ENCODE data around the gene SNED1. TPM values are rescaled to one million over a fixed set of nuclear protein-coding genes. Genes with fewer than 3 reads are reported as not detected.

The SNED1 gene
- total RNA-seq, 1 donor from 2014 or later, result 0.11 TPM

DNA sequence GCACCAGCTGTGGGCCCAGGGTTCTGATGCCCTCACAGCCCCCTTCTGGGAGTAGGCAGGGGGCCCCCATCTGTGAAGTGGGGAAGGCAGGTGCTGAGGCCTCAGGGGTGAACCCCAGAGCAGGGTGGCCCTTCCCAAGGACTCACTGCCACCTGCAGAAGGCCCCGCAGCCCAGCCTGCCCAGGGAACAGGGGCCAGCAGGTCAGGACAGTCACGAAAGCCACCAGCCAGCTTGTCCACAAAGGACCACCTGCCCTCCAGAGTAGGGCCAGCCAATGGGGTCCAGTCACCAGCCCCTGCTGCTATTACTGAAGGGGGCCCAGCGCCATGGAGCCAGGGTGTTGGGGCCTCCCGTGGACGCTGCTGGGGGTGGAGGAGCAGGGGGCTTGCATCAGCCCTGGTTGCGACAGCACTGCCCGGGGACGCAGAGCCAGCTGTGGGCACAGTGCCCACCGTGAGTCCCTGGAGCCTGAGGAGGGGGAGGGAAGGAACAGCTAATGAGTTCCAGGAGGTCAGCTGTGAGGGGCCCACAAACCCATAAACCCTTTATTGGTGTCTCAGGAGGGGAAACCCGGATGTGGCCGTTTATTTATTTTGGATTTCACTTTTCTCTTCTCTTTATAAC lies 11.5 kb upstream of the SNED1 start:
- Histone ChIP-seq H3K79me2 (ENCODE audit: low read depth) (no peaks in the 10 kb centered on the region), H3K9ac (no peak overlapping the region), H3K4me2 (no peak overlapping the region), H3F3A (ENCODE audit: low read depth) (no peaks in the 10 kb centered on the region), H3K9me3 (ENCODE audit: low read depth) (no peaks in the 10 kb centered on the region), H2AFZ (replicated peaks) (no peak overlapping the region), H3K27ac (no peak overlapping the region), H3K36me3 (no peaks in the 10 kb centered on the region), H4K20me1 (ENCODE audit: low read depth) (peaks cover 4% of the 10 kb centered on the region), H3K4me3 (no peak overlapping the region), H3K4me1 (no peaks in the 10 kb centered on the region), H3K27me3 (peaks cover 22% of the 10 kb centered on the region)
- Mint-ChIP-seq H3K36me3 (no peaks in the 10 kb centered on the region), H3K27me3 (ENCODE audit: insufficient read depth, low read depth) (peaks cover 16% of the 10 kb centered on the region), H3K4me1 (peaks cover 3% of the 10 kb centered on the region), H3K27ac (no peak overlapping the region), H3K4me3 (no peak overlapping the region), H3K9me3 (no peaks in the 10 kb centered on the region)
- DNase-seq (ENCODE audit: low spot score), result no peak
- TF ChIP-seq EZH2phosphoT487 (IDR thresholded peaks at IDR 0.05), result no peak
- TF ChIP-seq, protein P1, sequence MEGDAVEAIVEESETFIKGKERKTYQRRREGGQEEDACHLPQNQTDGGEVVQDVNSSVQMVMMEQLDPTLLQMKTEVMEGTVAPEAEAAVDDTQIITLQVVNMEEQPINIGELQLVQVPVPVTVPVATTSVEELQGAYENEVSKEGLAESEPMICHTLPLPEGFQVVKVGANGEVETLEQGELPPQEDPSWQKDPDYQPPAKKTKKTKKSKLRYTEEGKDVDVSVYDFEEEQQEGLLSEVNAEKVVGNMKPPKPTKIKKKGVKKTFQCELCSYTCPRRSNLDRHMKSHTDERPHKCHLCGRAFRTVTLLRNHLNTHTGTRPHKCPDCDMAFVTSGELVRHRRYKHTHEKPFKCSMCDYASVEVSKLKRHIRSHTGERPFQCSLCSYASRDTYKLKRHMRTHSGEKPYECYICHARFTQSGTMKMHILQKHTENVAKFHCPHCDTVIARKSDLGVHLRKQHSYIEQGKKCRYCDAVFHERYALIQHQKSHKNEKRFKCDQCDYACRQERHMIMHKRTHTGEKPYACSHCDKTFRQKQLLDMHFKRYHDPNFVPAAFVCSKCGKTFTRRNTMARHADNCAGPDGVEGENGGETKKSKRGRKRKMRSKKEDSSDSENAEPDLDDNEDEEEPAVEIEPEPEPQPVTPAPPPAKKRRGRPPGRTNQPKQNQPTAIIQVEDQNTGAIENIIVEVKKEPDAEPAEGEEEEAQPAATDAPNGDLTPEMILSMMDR (IDR thresholded peaks at IDR 0.05), result no peak

DNA sequence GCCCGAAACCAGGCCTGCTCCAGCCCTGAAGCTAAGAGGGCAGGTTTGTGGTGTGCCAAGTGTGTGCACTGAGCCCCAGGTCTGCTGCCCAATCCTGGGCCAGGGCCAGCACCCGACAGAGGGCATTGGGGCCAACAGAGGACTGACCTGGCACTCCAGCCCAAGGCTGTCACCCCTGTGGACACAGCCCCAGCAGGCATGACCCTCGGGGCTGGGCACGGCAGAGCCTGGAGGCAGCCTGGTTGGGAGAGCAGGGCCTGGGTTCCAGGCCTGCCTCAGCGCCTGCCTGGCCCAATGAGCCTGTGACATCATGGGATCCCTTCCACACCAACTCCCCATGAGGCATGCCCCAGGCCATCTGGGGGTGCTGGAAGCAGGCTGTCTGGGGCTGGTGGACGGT lies 10.8 kb upstream of the SNED1 start:
- Histone ChIP-seq H3K36me3 (no peaks in the 10 kb centered on the region), H3K9ac (no peak overlapping the region), H3K4me2 (no peak overlapping the region), H3K4me1 (no peaks in the 10 kb centered on the region), H3K9me3 (ENCODE audit: low read depth) (no peaks in the 10 kb centered on the region), H3F3A (ENCODE audit: low read depth) (no peaks in the 10 kb centered on the region), H3K27me3 (peaks cover 15% of the 10 kb centered on the region), H2AFZ (replicated peaks) (no peak overlapping the region), H4K20me1 (ENCODE audit: low read depth) (peaks cover 4% of the 10 kb centered on the region), H3K27ac (no peak overlapping the region), H3K4me3 (no peak overlapping the region), H3K79me2 (ENCODE audit: low read depth) (no peaks in the 10 kb centered on the region)
- peaks cover 9% of the 10 kb centered on the region for H3K4me1 Mint-ChIP-seq
- no peak overlapping the region for H3K4me3 Mint-ChIP-seq
- H3K36me3 Mint-ChIP-seq, result no peaks in the 10 kb centered on the region
- peaks cover 20% of the 10 kb centered on the region for H3K27me3 Mint-ChIP-seq (ENCODE audit: insufficient read depth, low read depth)
- no peak for DNase-seq (ENCODE audit: low spot score)
- H3K27ac Mint-ChIP-seq, result no peak overlapping the region
- no peaks in the 10 kb centered on the region for H3K9me3 Mint-ChIP-seq
- TF ChIP-seq, protein P1 (IDR thresholded peaks at IDR 0.05), result no peak
- TF ChIP-seq EZH2phosphoT487 (IDR thresholded peaks at IDR 0.05), result no peak
- TF ChIP-seq EZH2 (IDR thresholded peaks at IDR 0.05), result no peak

DNA sequence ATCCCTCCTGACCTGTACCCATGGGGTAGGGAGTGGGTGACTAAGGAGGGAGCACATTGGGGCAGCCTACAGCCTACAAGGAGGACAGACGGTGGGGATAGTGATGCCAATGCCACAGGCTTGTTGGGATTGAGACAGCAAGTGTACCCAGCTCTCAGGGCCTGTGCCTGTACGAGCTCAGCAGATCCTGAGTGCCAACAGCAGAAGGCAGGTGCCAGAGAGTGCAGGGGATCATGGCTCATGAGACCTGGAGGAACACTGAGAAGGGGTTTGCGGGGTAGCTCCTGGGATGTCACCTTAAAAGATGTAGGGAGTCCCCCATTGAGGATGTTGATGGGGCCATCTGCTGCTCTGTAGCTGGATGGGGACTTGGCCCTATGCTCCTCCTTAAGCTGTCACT lies 10.3 kb upstream of the SNED1 start:
- Histone ChIP-seq H3K79me2 (ENCODE audit: low read depth) (no peaks in the 10 kb centered on the region), H3K27me3 (peaks cover 9% of the 10 kb centered on the region), H3K4me3 (no peak overlapping the region), H3F3A (ENCODE audit: low read depth) (no peaks in the 10 kb centered on the region), H3K9me3 (ENCODE audit: low read depth) (no peaks in the 10 kb centered on the region), H2AFZ (replicated peaks) (no peak overlapping the region), H3K4me2 (no peak overlapping the region), H3K9ac (no peak overlapping the region), H3K27ac (no peak overlapping the region), H4K20me1 (ENCODE audit: low read depth) (peaks cover under 1% of the 10 kb centered on the region), H3K4me1 (no peaks in the 10 kb centered on the region), H3K36me3 (no peaks in the 10 kb centered on the region)
- H3K4me3 Mint-ChIP-seq, result no peak overlapping the region
- H3K9me3 Mint-ChIP-seq, result no peaks in the 10 kb centered on the region
- no peaks in the 10 kb centered on the region for H3K36me3 Mint-ChIP-seq
- DNase-seq (ENCODE audit: low spot score), result no peak
- peaks cover 15% of the 10 kb centered on the region for H3K27me3 Mint-ChIP-seq (ENCODE audit: insufficient read depth, low read depth)
- TF ChIP-seq, protein P1 (IDR thresholded peaks at IDR 0.05), result no peak
- TF ChIP-seq EZH2phosphoT487 (IDR thresholded peaks at IDR 0.05), result no peak
- TF ChIP-seq EZH2 (IDR thresholded peaks at IDR 0.05), result no peak
- peak overlapping the region; percentile 50 for H3K27ac Mint-ChIP-seq
- peaks cover 9% of the 10 kb centered on the region for H3K4me1 Mint-ChIP-seq
